Heart left ventricle (tissue), 13 donors: ENCODE measurements around the gene FUBP1.

Experiments used
- POLR2A ChIP-seq, 2 donors: fragments of 450-650 bp; IDR thresholded peaks; one replicate each; pipeline ENCODE4 v1.6.1; 2017; ENCODE audit warnings: antibody characterized with exemption in 2 of 2, mild to moderate bottlenecking in 2 of 2, moderate library complexity in 2 of 2
- TF ChIP-seq, protein P1 (sequence below), 12 donors: fragments of 200-600 bp; sonication (generic) in 4 of 12; IDR thresholded peaks; one replicate each; pipeline versions ENCODE4 v1.5.0 to v1.8.0; 2018 to 2022; ENCODE audit warnings: antibody characterized with exemption in 12 of 12, mild to moderate bottlenecking in 5 of 12
- donor health status: ischemic (EF 13 %, LVEDD 7.1; RV severe dilation, severe dysfunction).
- donor health status: DM: no; HTN: yes; CAD: no.
- donor health status: DM: no; HTN: no; CAD: no.
- donor health status: ischemic (EF 25% LVEDD 6.9; RV normal size, moderate dysfunction).
- donor health status: ischemic (EF 25% LVEDD 5.7; RV mildly dilated, moderate dysfunction).
- donor health status: ischemic (EF 35%, LVEDD 5.7; RV mildly dilated, moderate dysfunction).
- donor health status: nonischemic (EF 11% LVEDD 7.7; RV severe dilation, severe dysfunction).
- donor health status: DM: yes; HTN: yes; CAD: no.
- donor health status: PGD.
- donor health status: ischemic (EF 29% LVEDD 5.4; RV normal size, mild dysfunction).
- donor health status: nonischemic (EF 23%, LVEDD 6.1; RV moderate dilation, normal function).

DNA sequence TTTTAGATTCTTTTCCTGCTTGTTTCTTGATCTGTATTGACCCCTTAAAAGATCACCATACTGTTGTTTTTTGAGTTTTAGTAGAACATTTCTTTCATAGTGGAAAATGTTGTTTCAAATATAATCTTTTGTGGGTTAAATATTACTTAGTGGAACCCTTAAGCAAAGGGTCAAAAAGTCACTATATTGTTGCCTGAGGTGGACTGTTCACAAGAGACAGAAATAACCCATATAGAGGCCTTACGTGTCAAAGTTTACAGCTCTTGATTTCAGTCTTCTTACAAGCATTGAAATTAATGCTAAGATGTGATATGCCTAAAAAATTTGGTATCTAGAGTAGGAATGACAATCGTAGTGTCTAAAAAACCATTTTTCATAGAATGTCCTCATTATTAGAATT is 32.2 kb upstream of the FUBP1 start:
- TF ChIP-seq, protein P1, sequence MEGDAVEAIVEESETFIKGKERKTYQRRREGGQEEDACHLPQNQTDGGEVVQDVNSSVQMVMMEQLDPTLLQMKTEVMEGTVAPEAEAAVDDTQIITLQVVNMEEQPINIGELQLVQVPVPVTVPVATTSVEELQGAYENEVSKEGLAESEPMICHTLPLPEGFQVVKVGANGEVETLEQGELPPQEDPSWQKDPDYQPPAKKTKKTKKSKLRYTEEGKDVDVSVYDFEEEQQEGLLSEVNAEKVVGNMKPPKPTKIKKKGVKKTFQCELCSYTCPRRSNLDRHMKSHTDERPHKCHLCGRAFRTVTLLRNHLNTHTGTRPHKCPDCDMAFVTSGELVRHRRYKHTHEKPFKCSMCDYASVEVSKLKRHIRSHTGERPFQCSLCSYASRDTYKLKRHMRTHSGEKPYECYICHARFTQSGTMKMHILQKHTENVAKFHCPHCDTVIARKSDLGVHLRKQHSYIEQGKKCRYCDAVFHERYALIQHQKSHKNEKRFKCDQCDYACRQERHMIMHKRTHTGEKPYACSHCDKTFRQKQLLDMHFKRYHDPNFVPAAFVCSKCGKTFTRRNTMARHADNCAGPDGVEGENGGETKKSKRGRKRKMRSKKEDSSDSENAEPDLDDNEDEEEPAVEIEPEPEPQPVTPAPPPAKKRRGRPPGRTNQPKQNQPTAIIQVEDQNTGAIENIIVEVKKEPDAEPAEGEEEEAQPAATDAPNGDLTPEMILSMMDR (IDR thresholded peaks at IDR 0.05), result no peak
- TF ChIP-seq POLR2A (IDR thresholded peaks at IDR 0.05), result no peak
